ENCODE data around the gene ABCA4. TPM values are rescaled to one million over a fixed set of nuclear protein-coding genes. Genes with fewer than 3 reads are reported as not detected.

Gene ABCA4
- total and polyA plus RNA-seq, 2 donors (not counting 3 experiments of a cell fraction or from before 2014, with no cell fraction given), result 2.3 to 4.9 TPM

DNA sequence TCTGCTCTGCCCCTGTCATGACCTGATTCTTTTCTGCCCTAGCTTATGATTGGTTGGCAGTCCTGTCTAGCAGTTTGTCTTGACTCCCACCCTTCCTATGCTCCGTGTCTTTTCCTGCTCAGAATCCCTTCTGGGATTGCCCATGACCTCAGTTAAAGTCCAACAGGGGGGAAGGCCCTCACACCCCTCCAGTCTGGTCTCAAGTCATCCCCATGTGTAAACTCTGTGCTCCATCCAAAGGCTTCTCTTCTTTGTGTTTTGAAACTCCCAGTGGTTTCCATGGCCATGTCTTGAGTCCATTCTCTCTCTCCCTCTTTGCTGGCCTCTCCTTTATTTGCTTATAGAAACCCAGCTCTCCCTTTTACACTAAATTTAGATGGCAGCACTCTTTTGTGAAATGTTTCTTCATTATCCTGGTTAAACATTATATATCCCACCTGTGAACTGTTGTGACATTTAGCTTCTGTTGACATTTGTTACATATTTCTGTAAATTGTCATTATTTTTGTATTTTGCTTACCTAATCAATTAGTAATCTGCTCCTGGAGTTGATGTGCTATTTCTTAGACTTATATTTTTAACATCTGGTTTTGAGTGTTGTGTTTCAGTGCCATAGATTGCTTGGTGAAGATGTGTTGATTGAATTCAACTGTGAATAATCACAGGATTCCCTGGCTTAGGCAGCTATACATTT, 162.8 kb downstream of the ABCA4 start:
- peaks cover 9 to 21% of the 10 kb centered on the region in 2 experiments for H3K27me3 ChIP-seq (ENCODE audit: control insufficient read depth in 2 of 2, insufficient read depth in 2 of 2, low read length in 2 of 2)
- H3K36me3 ChIP-seq (ENCODE audit: control insufficient read depth in 2 of 2, extremely low read depth in 1 of 2, insufficient read depth in 2 of 2, low read length in 2 of 2), result no peaks in the 10 kb centered on the region
- H3K9me3 ChIP-seq (replicated peaks; ENCODE audit: control insufficient read depth, insufficient read depth, low read length), result no peaks in the 10 kb centered on the region
- ChIA-PET POLR2A (interaction anchor here (0.6 kb wide), 1 partner anchor 519 kb away, joined by 5 read pairs; no protein-coding TSS in a partner anchor), CTCF (interaction anchor here (1.3 kb wide), 1 partner anchor 378 kb away, joined by 3 read pairs; no protein-coding TSS in a partner anchor)
- H3K27ac ChIP-seq (ENCODE audit: insufficient read depth, low read depth, low read length), result no peak overlapping the region
- H4K20me1 ChIP-seq (replicated peaks; ENCODE audit: control insufficient read depth, extremely low read depth, insufficient read depth, low read length), result no peaks in the 10 kb centered on the region
- no peaks in the 10 kb centered on the region for H3K79me2 ChIP-seq (ENCODE audit: control insufficient read depth, insufficient read depth, low read length)
- dilution Hi-C loops (cut with MboI; ENCODE audit: extremely low pct_ligation_motif_present, low sequenced_read_pairs) (no loop called here), intact Hi-C loops (cut with micrococcal nuclease) (no loop called here)
- no peak for FAIRE-seq
- TF ChIP-seq, protein P1, sequence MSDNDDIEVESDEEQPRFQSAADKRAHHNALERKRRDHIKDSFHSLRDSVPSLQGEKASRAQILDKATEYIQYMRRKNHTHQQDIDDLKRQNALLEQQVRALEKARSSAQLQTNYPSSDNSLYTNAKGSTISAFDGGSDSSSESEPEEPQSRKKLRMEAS (IDR thresholded peaks at IDR 0.05; ENCODE audit: insufficient read depth, insufficient read length), result no peak
- TF ChIP-seq POLR2AphosphoS5 (IDR thresholded peaks at IDR 0.05; ENCODE audit: insufficient read depth, low read depth, low read length), result no peak
- TF ChIP-seq JUN (IDR thresholded peaks at IDR 0.05; ENCODE audit: borderline replicate concordance, insufficient read depth, insufficient read length, low read depth), result no peak
- TF ChIP-seq EZH2 (IDR thresholded peaks at IDR 0.05; ENCODE audit: borderline replicate concordance, low read depth, low read length, severe bottlenecking), result no peak
- no peak for TF ChIP-seq MYC (IDR thresholded peaks at IDR 0.05; ENCODE audit: low read depth, low read length)
- TF ChIP-seq, protein P2, sequence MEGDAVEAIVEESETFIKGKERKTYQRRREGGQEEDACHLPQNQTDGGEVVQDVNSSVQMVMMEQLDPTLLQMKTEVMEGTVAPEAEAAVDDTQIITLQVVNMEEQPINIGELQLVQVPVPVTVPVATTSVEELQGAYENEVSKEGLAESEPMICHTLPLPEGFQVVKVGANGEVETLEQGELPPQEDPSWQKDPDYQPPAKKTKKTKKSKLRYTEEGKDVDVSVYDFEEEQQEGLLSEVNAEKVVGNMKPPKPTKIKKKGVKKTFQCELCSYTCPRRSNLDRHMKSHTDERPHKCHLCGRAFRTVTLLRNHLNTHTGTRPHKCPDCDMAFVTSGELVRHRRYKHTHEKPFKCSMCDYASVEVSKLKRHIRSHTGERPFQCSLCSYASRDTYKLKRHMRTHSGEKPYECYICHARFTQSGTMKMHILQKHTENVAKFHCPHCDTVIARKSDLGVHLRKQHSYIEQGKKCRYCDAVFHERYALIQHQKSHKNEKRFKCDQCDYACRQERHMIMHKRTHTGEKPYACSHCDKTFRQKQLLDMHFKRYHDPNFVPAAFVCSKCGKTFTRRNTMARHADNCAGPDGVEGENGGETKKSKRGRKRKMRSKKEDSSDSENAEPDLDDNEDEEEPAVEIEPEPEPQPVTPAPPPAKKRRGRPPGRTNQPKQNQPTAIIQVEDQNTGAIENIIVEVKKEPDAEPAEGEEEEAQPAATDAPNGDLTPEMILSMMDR (IDR thresholded peaks at IDR 0.05; ENCODE audit: extremely low read depth in 1 of 2, insufficient read depth in 1 of 2, low read depth in 1 of 2, low read length in 2 of 2), result no peak
- no peak for TF ChIP-seq POLR2A (IDR thresholded peaks at IDR 0.05; ENCODE audit: low read depth, low read length)
- no peak for TF ChIP-seq FOS (IDR thresholded peaks at IDR 0.05; ENCODE audit: borderline replicate concordance, insufficient read depth, low read length)
- TF ChIP-seq GATA2 (IDR thresholded peaks at IDR 0.05; ENCODE audit: insufficient read depth, insufficient read length, low read depth, low read length), result no peak
- no TSS peak for BruUV-seq (replicated peaks)
- H3K9me1 ChIP-seq (replicated peaks; ENCODE audit: control insufficient read depth, extremely low read depth, insufficient read depth, low read length), result no peaks in the 10 kb centered on the region
- H3K4me3 ChIP-seq (replicated peaks in 1 of 3; ENCODE audit: insufficient read depth in 1 of 3, low read depth in 1 of 3, low read length in 3 of 3), result no peak overlapping the region
- H3K4me2 ChIP-seq (ENCODE audit: insufficient read depth, low read length), result no peak overlapping the region
- H3K9ac ChIP-seq (replicated peaks; ENCODE audit: extremely low read depth, insufficient read depth, low read length), result no peak overlapping the region
- no peak for DNase-seq (ENCODE audit: low read depth, low spot score)
- H3K4me1 ChIP-seq (ENCODE audit: control insufficient read depth, extremely low read depth, insufficient read depth, low read length), result no peaks in the 10 kb centered on the region
- H2AFZ ChIP-seq (ENCODE audit: low read depth, low read length), result no peak overlapping the region

All from endothelial cell of umbilical vein (primary cell).